HG02759 (cell line): ENCODE measurements around the gene LRRC23.

ENCODE experiments used
- ATAC-seq: cut with Tn5 transposase; IDR thresholded peaks from one replicate; pipeline ENCODE4 v1.9.1; 2021; ENCODE audit warnings: mild to moderate bottlenecking, moderate library complexity; ENCODE audit not compliant: unreplicated experiment

LRRC23 gene

DNA sequence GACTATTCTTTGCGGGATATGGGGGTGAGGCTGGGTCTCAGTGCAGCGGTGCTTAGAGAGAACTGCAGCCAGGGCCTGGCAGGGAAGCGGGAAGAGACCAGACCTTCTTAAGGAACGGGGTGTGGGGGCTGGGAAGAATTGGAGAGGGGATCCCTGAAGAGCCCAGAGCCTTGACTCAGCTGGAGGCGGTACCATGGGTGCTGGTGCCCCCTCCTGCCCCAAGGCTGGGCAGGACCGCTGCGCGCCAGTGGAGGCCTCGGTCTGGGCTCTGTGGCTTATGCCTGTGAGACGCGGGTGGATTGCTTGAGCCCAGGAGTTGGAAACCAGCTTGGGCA is 37.7 kb downstream of the LRRC23 start:
- no peak for ATAC-seq

DNA sequence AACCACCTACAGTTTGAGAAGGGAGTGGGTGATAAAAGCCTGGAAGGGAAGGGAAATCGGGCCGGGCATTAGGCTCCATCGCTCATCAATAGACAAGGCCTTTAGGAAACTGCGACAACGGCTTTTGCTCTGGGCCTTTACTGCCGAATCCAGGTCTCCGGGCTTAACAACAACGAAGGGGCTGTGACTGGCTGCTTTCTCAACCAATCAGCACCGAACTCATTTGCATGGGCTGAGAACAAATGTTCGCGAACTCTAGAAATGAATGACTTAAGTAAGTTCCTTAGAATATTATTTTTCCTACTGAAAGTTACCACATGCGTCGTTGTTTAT is 38.7 kb downstream of the LRRC23 start:
- peak; percentile 30 for ATAC-seq

DNA sequence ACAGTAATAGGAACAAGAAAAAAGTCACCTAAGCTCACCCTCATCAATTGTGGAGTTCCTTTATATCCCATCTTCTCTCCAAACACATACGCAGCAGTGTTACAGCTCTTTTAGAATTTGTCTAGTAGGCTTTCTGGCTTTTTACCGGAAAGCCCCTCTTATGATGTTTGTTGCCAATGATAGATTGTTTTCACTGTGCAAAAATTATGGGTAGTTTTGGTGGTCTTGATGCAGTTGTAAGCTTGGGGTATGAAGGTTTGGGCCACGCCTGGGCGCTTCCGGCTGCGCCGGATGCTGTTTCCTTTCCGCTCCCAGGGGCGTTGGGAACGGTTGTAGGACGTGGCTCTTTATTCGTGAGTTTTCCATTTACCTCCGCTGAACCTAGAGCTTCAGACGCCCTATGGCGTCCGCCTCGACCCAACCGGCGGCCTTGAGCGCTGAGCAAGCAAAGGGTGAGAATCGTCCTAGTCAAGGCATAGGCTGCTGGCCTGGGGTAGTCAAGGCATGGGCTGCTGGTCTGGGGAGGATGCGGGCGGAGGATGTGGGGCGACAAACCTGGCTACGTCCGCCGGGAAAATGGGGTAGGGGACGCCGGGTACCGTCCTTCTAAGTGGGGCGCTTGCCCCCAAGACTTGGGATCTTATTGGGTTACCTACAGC is 39.2 kb downstream of the LRRC23 start, which contains the start of the genes C12orf57 and RNU7-1:
Gene C12orf57, plus strand, starts transcription at position 301 of the 659 bp plus-strand sequence. Its CDS starts 100 bp downstream, at position 401.
Gene RNU7-1, plus strand, starts transcription at position 95 of the 659 bp plus-strand sequence.
- ATAC-seq = peak; percentile 44

DNA sequence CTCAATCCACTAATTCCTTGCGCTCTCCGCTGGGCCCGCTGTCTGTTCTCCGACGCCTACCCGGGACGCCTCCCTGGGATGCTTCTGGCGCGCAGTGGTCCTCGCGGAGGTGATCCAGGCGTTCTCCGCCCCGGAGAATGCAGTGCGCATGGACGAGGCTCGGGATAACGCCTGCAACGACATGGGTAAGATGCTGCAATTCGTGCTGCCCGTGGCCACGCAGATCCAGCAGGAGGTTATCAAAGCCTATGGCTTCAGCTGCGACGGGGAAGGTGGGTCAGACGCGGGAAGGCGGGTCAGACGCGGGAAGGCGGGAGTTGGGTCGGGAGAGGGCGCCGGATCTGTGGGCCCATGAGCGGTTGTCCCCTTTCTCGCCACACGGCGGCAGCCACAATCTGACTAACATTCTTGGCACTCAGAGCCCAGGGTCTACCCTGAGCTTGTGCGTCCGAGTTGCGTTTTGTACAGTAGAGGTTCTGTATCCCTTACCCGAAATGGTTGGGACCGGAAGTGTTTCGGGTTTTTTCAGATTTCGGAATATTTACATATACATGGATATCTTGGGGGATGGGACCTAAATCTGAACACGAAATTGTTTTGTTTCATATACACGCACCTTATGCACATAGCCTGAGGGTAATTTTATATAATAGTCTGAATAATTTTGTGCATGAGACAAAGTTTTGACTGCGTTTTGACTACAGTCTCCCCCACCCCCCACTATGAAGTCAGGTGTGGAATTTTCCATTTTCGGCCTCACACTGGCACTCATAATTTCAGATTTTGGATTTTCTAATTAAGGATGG is 40.0 kb downstream of the LRRC23 start:
- ATAC-seq = peak; percentile 39

DNA sequence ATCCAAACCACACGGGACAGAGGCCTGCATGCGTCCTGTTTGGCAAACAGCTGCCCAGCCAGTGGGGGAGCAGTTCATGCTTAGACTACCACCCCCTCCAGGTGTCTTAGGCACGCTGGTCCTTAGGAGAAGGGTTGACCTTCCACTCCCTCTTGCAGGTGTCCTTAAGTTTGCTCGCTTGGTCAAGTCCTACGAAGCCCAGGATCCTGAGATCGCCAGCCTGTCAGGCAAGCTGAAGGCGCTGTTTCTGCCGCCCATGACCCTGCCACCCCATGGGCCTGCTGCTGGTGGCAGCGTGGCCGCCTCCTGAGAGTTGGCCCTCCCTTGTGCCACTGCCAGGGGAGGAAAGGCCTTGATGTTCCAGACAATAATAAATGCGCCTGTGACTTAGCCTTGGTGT is 41.0 kb downstream of the LRRC23 start:
- ATAC-seq = no peak

DNA sequence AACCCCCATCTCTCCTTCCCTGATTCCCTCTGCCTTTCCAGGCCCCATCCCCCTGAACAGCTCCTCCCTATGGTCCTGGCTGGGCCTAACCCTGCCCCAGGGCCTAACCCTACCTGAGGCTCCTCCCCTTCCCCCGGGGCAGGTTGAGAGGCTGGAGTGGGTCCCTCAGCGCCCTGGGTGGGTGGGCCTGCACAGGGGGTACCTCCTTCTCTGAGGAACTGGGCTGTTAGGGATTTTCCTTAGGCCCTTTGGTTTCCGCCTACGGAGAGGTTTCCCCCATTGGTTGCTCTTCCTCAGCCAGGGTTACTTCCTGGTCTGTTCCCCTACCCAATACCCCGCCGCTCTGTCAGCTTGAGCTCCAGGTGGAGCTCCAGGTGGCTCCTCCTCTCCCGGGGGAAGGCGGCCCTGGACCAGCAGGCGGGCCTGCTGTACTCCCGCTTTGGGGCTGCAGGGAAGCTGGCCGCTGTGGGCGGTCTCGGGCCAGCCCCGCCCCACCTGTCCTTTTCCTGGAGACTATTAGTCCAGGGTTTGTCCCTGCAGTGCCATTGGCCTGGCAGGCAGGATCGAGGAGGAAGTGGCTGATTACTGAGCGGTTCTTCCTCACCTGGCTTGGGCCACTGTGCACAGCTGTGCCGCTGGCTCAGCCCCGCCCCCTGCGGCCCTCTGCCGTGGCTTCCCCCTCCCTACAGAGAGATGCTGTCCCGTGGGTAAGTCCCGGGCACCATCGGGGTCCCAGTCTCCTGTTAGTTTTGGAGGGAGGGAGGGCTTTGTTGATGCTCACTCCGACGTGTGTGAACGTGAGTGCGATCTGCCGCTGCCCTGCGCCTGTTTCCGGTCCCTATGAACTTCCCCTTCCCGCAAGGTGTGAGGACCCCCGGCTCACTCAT is 41.7 kb downstream of the LRRC23 start:
- peak; percentile 30 for ATAC-seq

DNA sequence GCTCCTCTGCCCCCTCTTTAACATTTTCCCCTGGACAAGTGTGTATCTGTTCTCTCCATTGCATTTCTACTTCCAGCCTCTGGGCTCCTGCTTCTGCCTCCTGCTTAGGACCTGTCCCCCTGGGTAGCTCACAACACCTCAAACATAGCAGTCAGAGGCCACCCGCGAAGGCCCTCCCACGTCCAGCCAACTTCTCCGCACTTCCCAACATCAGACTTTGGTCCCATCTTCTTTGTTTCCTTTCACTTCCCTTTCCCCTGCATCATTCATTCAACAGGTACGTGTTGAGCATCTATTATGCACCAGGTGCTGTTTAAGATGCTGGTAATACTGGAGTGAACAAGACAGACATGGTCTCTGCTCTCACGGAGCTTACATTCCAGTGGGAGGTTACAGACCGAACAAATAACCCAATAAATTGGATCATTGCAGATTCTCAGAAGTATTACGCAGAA is 42.3 kb downstream of the LRRC23 start:
- no peak for ATAC-seq

DNA sequence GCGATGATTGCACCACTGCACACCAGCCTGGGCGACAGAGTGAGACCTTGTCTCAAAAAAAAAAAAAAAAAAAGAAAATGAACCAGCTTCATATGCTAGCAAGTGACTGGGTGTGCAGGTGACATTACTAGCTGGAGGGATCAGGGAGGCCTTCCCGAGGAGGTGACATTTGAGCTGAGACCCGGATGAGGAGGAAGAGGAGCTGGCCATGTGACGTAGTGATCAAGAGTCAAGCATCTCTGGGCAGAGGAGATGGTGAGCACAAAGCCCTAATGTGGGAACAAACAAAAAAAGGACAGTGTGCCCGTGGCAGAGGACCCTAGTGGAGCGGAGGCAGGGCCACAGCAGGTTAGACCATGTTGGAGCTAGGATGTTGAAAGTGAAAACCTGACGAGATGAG is 43.0 kb downstream of the LRRC23 start:
- ATAC-seq = no peak

DNA sequence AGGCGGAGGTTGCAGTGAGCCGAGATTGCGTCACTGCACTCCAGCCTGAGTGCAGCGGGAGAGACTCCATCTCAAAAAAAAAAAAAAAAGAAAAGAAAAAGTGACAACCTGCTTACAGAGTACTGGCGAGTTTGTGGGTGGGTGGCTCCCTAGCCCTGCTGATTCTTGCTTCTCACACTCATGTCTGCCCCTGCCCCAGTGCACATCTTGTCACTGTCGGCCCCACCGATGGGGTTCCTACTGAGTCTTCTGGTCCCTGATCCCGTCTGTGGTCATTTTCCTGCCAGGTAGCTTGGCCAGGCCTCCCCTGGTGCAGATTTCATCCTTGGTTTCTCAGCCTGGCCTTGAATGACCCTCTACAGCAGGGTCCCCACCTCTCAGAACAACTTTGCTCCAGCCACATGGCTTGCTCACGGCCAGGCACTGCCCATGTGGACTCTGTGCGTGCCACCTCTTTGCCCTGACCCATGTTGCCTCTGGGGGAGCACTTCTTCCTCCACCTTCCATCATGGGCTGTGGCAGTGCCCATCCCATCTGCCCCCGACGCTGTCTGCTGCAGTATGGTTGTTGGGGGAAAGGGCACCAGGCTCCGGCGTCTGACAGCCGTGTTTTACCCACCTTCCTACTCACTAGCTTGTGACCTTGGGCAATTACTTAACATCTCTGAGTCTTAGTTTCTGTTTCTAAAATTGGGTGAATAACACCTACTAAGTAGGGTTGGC is 44.4 kb downstream of the LRRC23 start:
- no peak for ATAC-seq

DNA sequence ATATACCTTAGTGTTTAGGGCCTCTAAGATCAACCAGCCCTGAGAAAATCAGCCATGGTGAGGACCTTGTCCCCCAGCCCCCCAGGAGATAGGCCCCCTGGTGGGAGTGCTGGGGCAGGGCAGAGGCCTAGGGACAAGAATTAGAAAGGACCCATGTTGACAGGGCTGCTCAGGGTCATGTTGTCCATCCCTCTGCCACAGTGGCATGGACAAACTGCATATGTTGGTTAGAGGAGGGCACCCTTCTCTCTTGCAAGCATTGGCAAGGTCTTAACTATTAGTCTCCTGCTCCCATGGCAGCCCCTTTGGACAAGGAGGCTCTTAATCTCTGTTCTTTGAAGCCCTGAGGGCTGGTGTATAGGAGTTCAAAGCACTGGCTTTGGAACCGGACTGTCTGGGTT is 45.8 kb downstream of the LRRC23 start:
- ATAC-seq = no peak

DNA sequence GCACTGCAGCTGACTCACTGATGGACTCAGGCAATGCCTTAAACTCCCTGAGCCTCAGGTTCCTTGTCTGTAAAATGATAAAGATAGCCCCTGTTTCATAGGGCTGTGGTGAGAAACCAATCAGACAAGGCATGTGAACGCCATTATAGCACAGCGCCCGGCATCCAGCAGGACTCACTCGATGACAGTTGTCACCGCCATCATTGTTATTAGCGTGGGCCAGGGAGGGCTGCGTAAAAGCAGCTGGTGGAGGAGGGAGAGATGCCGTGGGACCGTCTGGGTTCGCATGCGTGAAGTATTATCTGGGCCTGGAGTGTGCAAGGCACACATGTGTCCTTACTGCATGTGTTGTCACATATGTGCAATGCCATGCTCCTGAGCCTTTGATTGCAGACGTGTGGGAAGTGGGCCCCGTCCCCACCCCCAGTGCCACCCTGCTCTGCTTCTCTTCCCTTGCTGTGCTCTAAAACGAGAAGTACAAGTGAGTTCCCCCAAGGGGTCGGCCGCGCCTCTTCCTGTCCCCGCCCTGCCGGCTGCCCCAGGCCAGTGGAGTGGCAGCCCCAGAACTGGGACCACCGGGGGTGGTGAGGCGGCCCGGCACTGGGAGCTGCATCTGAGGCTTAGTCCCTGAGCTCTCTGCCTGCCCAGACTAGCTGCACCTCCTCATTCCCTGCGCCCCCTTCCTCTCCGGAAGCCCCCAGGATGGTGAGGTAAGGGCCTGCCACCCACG is 46.4 kb downstream of the LRRC23 start, which contains the start of gene PTPN6:
Gene PTPN6, plus strand, starts transcription at position 546 of the 730 bp plus-strand sequence. Its CDS starts 157 bp downstream, at position 703.
- ATAC-seq = peak; percentile 34

DNA sequence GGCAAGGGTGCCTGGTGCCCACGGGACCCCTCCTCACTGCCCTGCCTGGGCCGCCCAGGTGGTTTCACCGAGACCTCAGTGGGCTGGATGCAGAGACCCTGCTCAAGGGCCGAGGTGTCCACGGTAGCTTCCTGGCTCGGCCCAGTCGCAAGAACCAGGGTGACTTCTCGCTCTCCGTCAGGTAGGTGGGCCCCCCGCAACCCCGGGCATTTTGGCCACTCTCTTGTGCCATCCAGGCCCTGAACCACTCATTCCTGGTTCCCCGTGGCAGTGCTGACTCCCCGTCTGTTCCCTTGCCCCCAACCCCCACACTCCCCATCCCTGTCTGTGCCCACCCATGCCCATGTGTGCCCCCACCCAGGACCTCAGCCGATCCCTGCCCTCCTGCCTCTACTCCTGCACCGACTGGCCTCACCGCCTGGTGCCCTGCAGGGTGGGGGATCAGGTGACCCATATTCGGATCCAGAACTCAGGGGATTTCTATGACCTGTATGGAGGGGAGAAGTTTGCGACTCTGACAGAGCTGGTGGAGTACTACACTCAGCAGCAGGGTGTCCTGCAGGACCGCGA is 47.0 kb downstream of the LRRC23 start:
- ATAC-seq = no peak

DNA sequence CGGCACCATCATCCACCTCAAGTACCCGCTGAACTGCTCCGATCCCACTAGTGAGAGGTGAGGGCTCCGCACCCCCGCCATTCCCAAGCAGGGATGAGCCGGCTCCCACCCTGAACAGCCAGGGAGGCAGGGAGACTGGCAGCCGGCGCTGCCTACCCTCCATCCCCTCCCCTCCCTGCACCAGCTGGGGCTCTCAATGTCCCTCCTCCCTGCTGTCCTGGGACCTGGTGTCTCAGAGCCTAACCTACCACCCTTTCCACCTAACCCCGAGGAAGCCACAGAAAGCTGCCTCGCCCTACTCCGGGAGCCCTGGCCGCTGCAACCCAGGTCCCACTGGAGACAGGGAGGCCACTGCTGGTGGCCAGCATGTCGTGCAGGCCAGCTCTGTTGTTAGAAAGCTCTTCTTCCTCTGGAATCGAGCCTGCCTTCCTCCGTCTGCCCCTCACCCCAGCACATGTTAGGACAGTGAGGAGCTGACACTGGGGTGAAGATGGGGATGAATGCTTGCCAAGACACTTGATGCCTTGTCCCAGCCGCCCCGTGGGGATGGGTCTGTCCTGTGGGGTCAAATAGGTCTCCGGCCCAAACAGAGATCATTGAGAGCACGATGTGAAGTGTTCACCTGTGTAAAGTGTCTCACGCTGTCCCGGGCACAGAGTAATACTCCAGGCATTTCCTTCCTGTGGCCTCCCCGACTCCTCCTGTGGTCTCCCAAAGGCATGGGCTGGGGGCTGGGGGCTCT is 47.7 kb downstream of the LRRC23 start:
- ATAC-seq = no peak

DNA sequence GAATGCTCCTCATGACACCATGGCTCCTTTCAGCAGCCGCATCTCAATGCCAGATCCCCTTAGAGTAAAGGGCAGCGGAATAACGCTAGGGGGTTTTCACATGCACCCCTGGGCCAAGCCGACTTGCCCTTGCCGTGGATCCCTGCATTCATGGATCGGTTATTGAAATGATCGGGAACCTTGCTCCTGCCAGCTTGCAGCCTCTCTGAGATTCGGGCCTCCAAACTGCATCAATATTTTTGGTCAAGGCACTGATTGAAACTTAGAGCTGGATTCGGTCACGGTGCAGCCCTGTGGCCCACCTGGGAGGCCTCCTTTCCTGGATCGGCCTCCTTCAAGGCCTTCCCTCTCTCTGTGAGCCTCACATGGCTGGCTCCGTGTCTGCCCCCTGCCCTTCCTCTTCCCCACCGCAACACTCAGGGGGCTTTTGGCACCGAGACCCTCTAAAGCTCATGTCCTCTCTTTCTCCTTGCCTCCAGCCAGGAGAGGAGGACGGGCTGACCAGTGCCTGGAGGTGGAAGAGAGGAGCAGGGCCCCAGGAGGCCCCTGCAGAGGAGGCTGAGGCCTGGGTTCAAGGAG is 48.3 kb downstream of the LRRC23 start:
- ATAC-seq = no peak

DNA sequence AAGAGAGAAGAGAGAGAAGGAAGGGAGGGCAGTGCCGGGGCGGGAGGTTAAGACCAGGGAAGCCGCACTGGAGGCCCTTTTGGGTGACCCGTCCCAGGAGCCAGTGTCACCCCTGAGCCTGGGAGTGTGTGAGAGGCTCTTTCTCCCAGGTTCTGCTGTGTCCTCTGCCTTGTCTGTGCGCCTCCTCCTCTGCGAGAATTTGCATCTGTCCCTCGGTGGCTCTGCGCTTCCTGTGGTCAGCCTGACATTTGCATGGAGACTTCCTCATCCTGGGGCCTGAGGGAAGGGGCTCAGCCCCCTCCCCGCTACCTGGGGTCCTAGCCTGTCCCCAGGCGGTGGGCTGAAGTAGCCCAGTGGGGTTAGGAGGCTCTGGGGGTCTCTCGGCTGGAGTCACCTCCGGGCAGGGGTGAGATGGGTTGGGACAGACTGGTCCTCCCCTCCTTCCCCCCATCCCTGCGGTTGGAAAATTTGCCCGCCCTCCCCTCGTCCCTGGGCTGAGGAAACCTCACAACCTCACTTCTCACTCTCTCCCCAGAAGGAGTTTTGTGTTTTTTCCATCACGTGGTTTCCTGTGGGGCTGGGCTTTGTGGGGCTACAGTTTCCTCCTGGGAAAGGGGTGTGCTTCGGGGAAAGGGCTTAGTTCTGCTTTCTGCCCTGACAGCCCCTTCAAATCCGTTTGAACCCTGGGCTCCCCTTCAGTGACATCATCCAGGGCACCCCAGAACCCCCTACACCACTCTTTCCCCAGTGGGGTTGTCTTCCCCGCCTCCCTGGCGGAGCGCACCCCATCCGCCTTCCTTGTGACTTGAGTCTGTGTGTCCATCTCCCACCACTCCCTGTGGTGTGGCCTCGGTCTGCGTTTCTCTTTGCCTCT is 49.1 kb downstream of the LRRC23 start:
- peak; percentile 45 for ATAC-seq

DNA sequence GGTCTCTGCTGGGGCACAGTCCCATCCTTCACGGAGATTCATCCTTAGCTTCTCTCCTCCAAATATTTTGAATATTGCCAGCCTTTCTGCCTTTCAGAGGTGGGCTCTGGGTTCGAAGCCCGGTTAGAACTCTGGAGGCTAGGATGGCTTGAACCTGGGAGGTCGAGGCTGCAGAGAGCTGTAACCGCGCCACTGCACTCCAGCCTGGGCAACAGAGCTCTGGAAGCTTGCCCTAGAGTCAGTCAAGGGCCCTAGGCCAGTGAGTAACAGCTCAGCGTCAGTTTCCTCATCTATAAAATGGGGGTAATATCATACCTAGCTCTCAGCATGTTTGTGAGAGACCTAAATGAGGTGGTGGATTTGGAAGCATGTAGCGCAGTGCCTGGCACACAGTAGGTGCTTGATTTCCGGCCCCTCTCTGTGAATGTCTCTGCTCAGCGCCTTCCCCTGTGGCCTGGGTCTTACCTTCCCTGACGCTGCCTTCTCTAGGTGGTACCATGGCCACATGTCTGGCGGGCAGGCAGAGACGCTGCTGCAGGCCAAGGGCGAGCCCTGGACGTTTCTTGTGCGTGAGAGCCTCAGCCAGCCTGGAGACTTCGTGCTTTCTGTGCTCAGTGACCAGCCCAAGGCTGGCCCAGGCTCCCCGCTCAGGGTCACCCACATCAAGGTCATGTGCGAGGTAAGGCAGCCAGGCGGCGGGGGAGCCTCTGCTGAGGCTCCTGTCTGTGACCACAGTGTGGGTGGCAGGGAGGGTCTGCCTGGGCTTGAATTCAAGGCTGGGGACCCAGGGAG is 49.9 kb downstream of the LRRC23 start:
- no peak for ATAC-seq
